Liver (tissue), 9 donors: ENCODE results near the gene ORM2. TPM values are rescaled to one million over a fixed set of nuclear protein-coding genes. Genes with fewer than 3 reads are reported as not detected.

ENCODE experiments used
- DNase-seq: peaks from one replicate; pipeline ENCODE4 v3.0.0-alpha.2; 2017; ENCODE audit warnings: low spot score
- H3K27ac ChIP-seq, 2 donors: one replicate each; pipeline ENCODE4 v1.7.0; 2013; ENCODE audit warnings: inconsistent platforms in 2 of 2, low read length in 2 of 2, control low read depth in 1 of 2, low read depth in 1 of 2, mild to moderate bottlenecking in 1 of 2
- H3K27me3 ChIP-seq, 4 donors: one replicate each; pipeline versions ENCODE4 v1.6.1 to v1.7.0; 2013; ENCODE audit warnings: low read length in 3 of 4, inconsistent platforms in 1 of 4, mild to moderate bottlenecking in 1 of 4, moderate library complexity in 1 of 4; ENCODE audit not compliant: control insufficient read depth in 4 of 4, insufficient read depth in 4 of 4
- H3K36me3 ChIP-seq, 4 donors: one replicate each; pipeline versions ENCODE4 v1.6.1 to v1.7.0; 2013; ENCODE audit warnings: low read length in 3 of 4, mild to moderate bottlenecking in 3 of 4, low read depth in 1 of 4, moderate library complexity in 1 of 4; ENCODE audit not compliant: control insufficient read depth in 4 of 4, insufficient read depth in 3 of 4
- H3K4me1 ChIP-seq, 4 donors: one replicate each; pipeline versions ENCODE4 v1.6.1 to v1.7.0; 2013; ENCODE audit warnings: low read length in 3 of 4, mild to moderate bottlenecking in 3 of 4, moderate library complexity in 1 of 4; ENCODE audit not compliant: control insufficient read depth in 4 of 4, insufficient read depth in 4 of 4
- H3K4me3 ChIP-seq, 3 donors: one replicate each; pipeline versions ENCODE4 v1.6.1 to v1.7.0; 2013; ENCODE audit warnings: low read length in 3 of 3, control low read depth in 1 of 3, low read depth in 1 of 3, mild to moderate bottlenecking in 1 of 3
- H3K9ac ChIP-seq, 2 donors: one replicate each; pipeline ENCODE4 v1.7.0; 2013; ENCODE audit warnings: low read length in 2 of 2, mild to moderate bottlenecking in 2 of 2, moderate library complexity in 2 of 2, control low read depth in 1 of 2, low read depth in 1 of 2
- H3K9me3 ChIP-seq, 4 donors: one replicate each; pipeline versions ENCODE4 v1.6.1 to v1.7.0; 2013; ENCODE audit warnings: low read length in 3 of 4; ENCODE audit not compliant: control insufficient read depth in 4 of 4
- ATF3 ChIP-seq: IDR thresholded peaks from 2 replicates; pipeline ENCODE4 v1.6.1; 2016; ENCODE audit warnings: antibody characterized with exemption
- CTCF ChIP-seq: fragments of 150-350 bp; IDR thresholded peaks from 2 replicates; pipeline ENCODE4 v1.5.1; 2017; ENCODE audit warnings: improper control_type of control experiment, low read depth, low read length; ENCODE audit not compliant: missing input control
- EGR1 ChIP-seq, 2 donors: IDR thresholded peaks; 2 replicates each; pipeline ENCODE4 v1.6.1; 2016 to 2018; ENCODE audit warnings: antibody characterized with exemption in 2 of 2, low read depth in 2 of 2
- FOXA1 ChIP-seq: IDR thresholded peaks from 2 replicates; pipeline ENCODE4 v1.6.1; 2016; ENCODE audit warnings: antibody characterized with exemption
- FOXA2 ChIP-seq: IDR thresholded peaks from 2 replicates; pipeline ENCODE4 v1.6.1; 2016; ENCODE audit warnings: antibody characterized with exemption
- GABPA ChIP-seq, 2 donors: IDR thresholded peaks in 1 of 2; conservative IDR thresholded peaks in 1 of 2; 2 replicates each; pipeline ENCODE4 v1.6.1; 2016; ENCODE audit warnings: antibody characterized with exemption in 2 of 2, mild to moderate bottlenecking in 1 of 2, moderate library complexity in 1 of 2
- HNF4A ChIP-seq, 2 donors: conservative IDR thresholded peaks; 2 replicates each; pipeline ENCODE4 v1.6.1; 2016; ENCODE audit warnings: antibody characterized with exemption in 2 of 2, mild to moderate bottlenecking in 2 of 2
- HNF4G ChIP-seq: IDR thresholded peaks from 2 replicates; pipeline ENCODE4 v1.6.1; 2016; ENCODE audit warnings: antibody characterized with exemption
- JUND ChIP-seq, 2 donors: IDR thresholded peaks; 2 replicates each; pipeline ENCODE4 v1.6.1; 2016; ENCODE audit warnings: antibody characterized with exemption in 2 of 2
- MAX ChIP-seq: IDR thresholded peaks from 2 replicates; pipeline ENCODE4 v1.6.1; 2016; ENCODE audit warnings: antibody characterized with exemption
- NR2F2 ChIP-seq: IDR thresholded peaks from 2 replicates; pipeline ENCODE4 v1.6.1; 2016; ENCODE audit warnings: antibody characterized with exemption
- RAD21 ChIP-seq, 2 donors: IDR thresholded peaks; 2 replicates each; pipeline ENCODE4 v1.6.1; 2016; ENCODE audit warnings: antibody characterized with exemption in 2 of 2, mild to moderate bottlenecking in 2 of 2
- REST ChIP-seq: IDR thresholded peaks from 2 replicates; pipeline ENCODE4 v1.6.1; 2016; ENCODE audit warnings: antibody characterized with exemption, mild to moderate bottlenecking
- RXRA ChIP-seq, 2 donors: IDR thresholded peaks; 2 replicates each; pipeline ENCODE4 v1.6.1; 2017 to 2018; ENCODE audit warnings: antibody characterized with exemption in 2 of 2, mild to moderate bottlenecking in 1 of 2
- SP1 ChIP-seq: IDR thresholded peaks from 2 replicates; pipeline ENCODE4 v1.6.1; 2018; ENCODE audit warnings: antibody characterized with exemption, mild to moderate bottlenecking
- TAF1 ChIP-seq: conservative IDR thresholded peaks from 2 replicates; pipeline ENCODE4 v1.6.1; 2016; ENCODE audit warnings: antibody characterized with exemption, mild to moderate bottlenecking
- YY1 ChIP-seq: IDR thresholded peaks from 2 replicates; pipeline ENCODE4 v1.6.1; 2016; ENCODE audit warnings: antibody characterized with exemption, mild to moderate bottlenecking
- ZBTB33 ChIP-seq: IDR thresholded peaks from 2 replicates; pipeline ENCODE4 v1.6.1; 2016; ENCODE audit warnings: antibody characterized with exemption
- WGBS: extraction: QIAGEN DNeasy Blood & Tissue Kit; methylation state at CpG from one replicate; pipeline ENCODE4 v1.1.7; 2013; 5-methylcytosine and 5-hydroxymethylcytosine counted together
- polyA plus RNA-seq, 2 donors: library from polyadenylated mRNA; stranded (reverse) in 1 of 2; unstranded in 1 of 2; fragments of 200-250 nt in 1 of 2; fragments of >200 nt in 1 of 2; fragmentation: Nextera tagmentation in 1 of 2; extraction: Ambion mirVana in 1 of 2; gene quantifications; one replicate each; pipeline versions ENCODE4 v1.2.1 to v1.2.3, GENCODE V29; 2013 to 2015
- total RNA-seq, 2 donors: library from RNA; depleted of rRNA; stranded (reverse); fragments of >200 nt; gene quantifications; one replicate each; pipeline ENCODE4 v1.2.3, GENCODE V29; 2014
- donor health status: healthy.
- donor health status: healthy.
- donor health status: healthy.
- donor health status: healthy.
- donor health status: healthy.

Gene ORM2
- total and polyA plus RNA-seq, 4 donors: 276 to 7,373 (median 5,310) TPM

- H3K36me3 ChIP-seq: peaks cover 5 to 37% (median 26%) of the 10 kb centered on the region in 4 donors
- DNase-seq: no peak
- no peaks in the 10 kb centered on the region for H3K9me3 ChIP-seq
- H3K9ac ChIP-seq: no peak overlapping the region
- WGBS: 46% methylated on average over 2 of the region's 2 CpGs
- H3K4me1 ChIP-seq: peaks cover 3 to 34% (median 31%) of the 10 kb centered on the region in 4 donors
- peak overlapping the region in 1 of 2 donors; percentile 82 for H3K27ac ChIP-seq
- no peak overlapping the region for H3K4me3 ChIP-seq
- no peaks in the 10 kb centered on the region for H3K27me3 ChIP-seq
- TF ChIP-seq SP1 (peak; percentile 54), CTCF (no peak), RAD21 (IDR thresholded peaks at IDR 0.05) (no peak), EGR1 (IDR thresholded peaks at IDR 0.05; ENCODE audit: low read depth in 2 of 2) (no peak), ATF3 (peak; percentile 39), ZBTB33 (peak; percentile 37), JUND (IDR thresholded peaks at IDR 0.05) (peak; percentile 29 to 63), TAF1 (no peak), FOXA1 (no peak), REST (peak; percentile 17), NR2F2 (no peak), RXRA (IDR thresholded peaks at IDR 0.05) (peak; percentile 42 to 71), FOXA2 (peak; percentile 15), HNF4G (peak; percentile 88), GABPA (IDR thresholded peaks at IDR 0.05 in 1 of 2, conservative IDR thresholded peaks at IDR 0.05 in 1 of 2) (no peak), HNF4A (conservative IDR thresholded peaks at IDR 0.05) (peak; percentile 97 to 98), YY1 (no peak), MAX (peak; percentile 34)
Measured at GRCh38 chr9:114365194-114365593, 35.5 kb downstream of the ORM2 start.
